NCI-H82 treated with DMSO at 0.1 percent for 48 hours (cell line): ENCODE results near the gene PDGFB.

ENCODE experiments used
- DNase-seq: peaks from one replicate; lab custom pipeline; 2025; ENCODE audit not compliant: unreplicated experiment; lab: John Stamatoyannopoulos, UW

Gene PDGFB

GRCh38 chr22:39208013-39208680 lies 36.6 kb downstream of the PDGFB start:
- DNase-seq = no peak

GRCh38 chr22:39207141-39208012 lies 37.4 kb downstream of the PDGFB start:
- DNase-seq = no peak

GRCh38 chr22:39206491-39206890 lies 38.3 kb downstream of the PDGFB start:
- no peak for DNase-seq

GRCh38 chr22:39205344-39206021 lies 39.3 kb downstream of the PDGFB start:
- DNase-seq = no peak

GRCh38 chr22:39204216-39204615 lies 40.6 kb downstream of the PDGFB start:
- no peak for DNase-seq

- no peak for DNase-seq
These were observed 47.2 kb downstream of the PDGFB start for GRCh38 chr22:39197578-39197977.

GRCh38 chr22:39194098-39194497 lies 50.7 kb downstream of the PDGFB start:
- DNase-seq = no peak

GRCh38 chr22:39188809-39189208 lies 56.0 kb downstream of the PDGFB start:
- DNase-seq = no peak

- no peak for DNase-seq
These were observed 59.2 kb downstream of the PDGFB start for GRCh38 chr22:39185601-39186012.

GRCh38 chr22:39184586-39185577 lies 59.9 kb downstream of the PDGFB start:
- no peak for DNase-seq

- DNase-seq = no peak
These were observed 60.7 kb downstream of the PDGFB start for GRCh38 chr22:39183991-39184585.

GRCh38 chr22:39182478-39183030 lies 62.2 kb downstream of the PDGFB start:
- no peak for DNase-seq

GRCh38 chr22:39181778-39182177 lies 63.0 kb downstream of the PDGFB start:
- no peak for DNase-seq

- DNase-seq = no peak
These were observed 63.4 kb downstream of the PDGFB start for GRCh38 chr22:39181356-39181755.

- DNase-seq = peak; percentile 58
These were observed 64.9 kb downstream of the PDGFB start for GRCh38 chr22:39179841-39180335.

GRCh38 chr22:39179401-39179827 lies 65.4 kb downstream of the PDGFB start:
- peak; percentile 72 for DNase-seq

- DNase-seq = no peak
These were observed 66.3 kb downstream of the PDGFB start for GRCh38 chr22:39178206-39179111.

- no peak for DNase-seq
These were observed 67.0 kb downstream of the PDGFB start for GRCh38 chr22:39177791-39178190.

GRCh38 chr22:39177456-39177775 lies 67.4 kb downstream of the PDGFB start:
- no peak for DNase-seq
